Nephron (organoid): ENCODE data around the gene HPS1.

Experiments
- H3K27ac Mint-ChIP-seq, 3 experiments: 2 replicates each; pipeline ENCODE4 v1.8.0; 2020; ENCODE audit warnings: mixed read lengths in 3 of 3, mild to moderate bottlenecking in 2 of 3, moderate library complexity in 1 of 3
- H3K27me3 Mint-ChIP-seq: 2 replicates; pipeline ENCODE4 v1.8.0; 2021; ENCODE audit warnings: low read depth, mild to moderate bottlenecking, moderate library complexity, mixed read lengths
- H3K36me3 Mint-ChIP-seq: 2 replicates; pipeline ENCODE4 v1.8.0; 2020; ENCODE audit warnings: low read depth, mixed read lengths
- H3K4me1 Mint-ChIP-seq: 2 replicates; pipeline ENCODE4 v1.8.0; 2020; ENCODE audit warnings: mixed read lengths
- H3K4me3 Mint-ChIP-seq, 3 experiments: 2 replicates each; pipeline ENCODE4 v1.8.0; 2020; ENCODE audit warnings: mild to moderate bottlenecking in 3 of 3, mixed read lengths in 3 of 3, moderate library complexity in 2 of 3
- H3K9me3 Mint-ChIP-seq: 2 replicates; pipeline ENCODE4 v1.8.0; 2020; ENCODE audit warnings: mixed read lengths
- CTCF ChIP-seq, 3 experiments: fragments of 200-600 bp; sonication (generic); IDR thresholded peaks; one replicate each; pipeline ENCODE4 v1.5.0; 2021; ENCODE audit warnings: antibody characterized with exemption in 3 of 3; ENCODE audit not compliant: unreplicated experiment in 3 of 3

The HPS1 gene

GRCh38 chr10:98477861-98478260 is 31.1 kb upstream of the HPS1 start:
- Mint-ChIP-seq H3K27ac (no peak overlapping the region), H3K4me1 (peaks cover 32% of the 10 kb centered on the region), H3K4me3 (no peak overlapping the region), H3K36me3 (no peaks in the 10 kb centered on the region), H3K9me3 (no peaks in the 10 kb centered on the region), H3K27me3 (peaks cover 3% of the 10 kb centered on the region)
- TF ChIP-seq CTCF (IDR thresholded peaks at IDR 0.05; ENCODE audit: unreplicated experiment in 3 of 3) = no peak

GRCh38 chr10:98474628-98475027 is 27.9 kb upstream of the HPS1 start:
- no peaks in the 10 kb centered on the region for H3K27me3 Mint-ChIP-seq
- H3K4me1 Mint-ChIP-seq = peaks cover 32% of the 10 kb centered on the region
- H3K36me3 Mint-ChIP-seq = no peaks in the 10 kb centered on the region
- no peak overlapping the region for H3K4me3 Mint-ChIP-seq
- H3K9me3 Mint-ChIP-seq = no peaks in the 10 kb centered on the region
- no peak overlapping the region for H3K27ac Mint-ChIP-seq
- TF ChIP-seq CTCF (IDR thresholded peaks at IDR 0.05; ENCODE audit: unreplicated experiment in 3 of 3) = no peak

- no peak for TF ChIP-seq CTCF (IDR thresholded peaks at IDR 0.05; ENCODE audit: unreplicated experiment in 3 of 3)
- Mint-ChIP-seq H3K27me3 (no peaks in the 10 kb centered on the region), H3K27ac (peak overlapping the region in 1 of 3 experiments; percentile 30), H3K4me1 (peaks cover 47% of the 10 kb centered on the region), H3K36me3 (no peaks in the 10 kb centered on the region), H3K9me3 (no peaks in the 10 kb centered on the region), H3K4me3 (no peak overlapping the region)
These were observed 25.5 kb upstream of the HPS1 start for GRCh38 chr10:98472196-98472595.

- TF ChIP-seq CTCF (IDR thresholded peaks at IDR 0.05; ENCODE audit: unreplicated experiment in 3 of 3) = no peak
- Mint-ChIP-seq H3K36me3 (no peaks in the 10 kb centered on the region), H3K4me1 (peaks cover 47% of the 10 kb centered on the region), H3K9me3 (no peaks in the 10 kb centered on the region), H3K4me3 (no peak overlapping the region), H3K27me3 (no peaks in the 10 kb centered on the region), H3K27ac (peak overlapping the region; percentile 33 to 79 (median 41))
These were observed 24.1 kb upstream of the HPS1 start for GRCh38 chr10:98470850-98471249.

- Mint-ChIP-seq H3K9me3 (no peaks in the 10 kb centered on the region), H3K4me1 (peaks cover 44% of the 10 kb centered on the region), H3K4me3 (peak overlapping the region in 1 of 3 experiments; percentile 65), H3K27me3 (no peaks in the 10 kb centered on the region), H3K27ac (peak overlapping the region; percentile 10 to 64 (median 33)), H3K36me3 (no peaks in the 10 kb centered on the region)
- TF ChIP-seq CTCF (IDR thresholded peaks at IDR 0.05; ENCODE audit: unreplicated experiment in 3 of 3) = no peak
These were observed 22.5 kb upstream of the HPS1 start for GRCh38 chr10:98469001-98469931.
